GM12878 (cell line): ENCODE results near the gene RALGPS2. TPM values are rescaled to one million over a fixed set of nuclear protein-coding genes. Genes with fewer than 3 reads are reported as not detected.

Experiments
- ATAC-seq: fragments of 200-7000 bp; cut with Tn5 transposase; 3 replicates; pipeline ENCODE4 v1.9.1; 2020; ENCODE audit warnings: mild to moderate bottlenecking, moderate library complexity
- BruUV-seq: library from RNA; stranded (reverse); fragments of 400-500 nt; replicated peaks from 2 replicates; lab custom pipeline; 2021; lab: Mats Ljungman, UMichigan
- CTCF ChIA-PET: fragments of 300-600 bp; sonication (Branson Sonifier 250); formaldehyde crosslinking; extraction: SDS; loops from one replicate; lab custom pipeline; 2021; ENCODE audit warnings: inconsistent platforms; lab: Yijun Ruan, JAX
- POLR2A ChIA-PET: fragments of 350-600 bp; formaldehyde crosslinking; extraction: SDS; loops from one replicate; lab custom pipeline; 2021; ENCODE audit warnings: inconsistent platforms; lab: Charles Lee
- RAD21 ChIA-PET: fragments of 300-600 bp; sonication (Branson Sonifier 250); formaldehyde crosslinking; loops from one replicate; lab custom pipeline; 2023; ENCODE audit warnings: antibody characterized with exemption; ENCODE audit not compliant: unreplicated experiment; lab: Charles Lee
- SMC1A ChIA-PET: fragments of 300-600 bp; sonication (Branson Sonifier 250); formaldehyde crosslinking; loops from one replicate; lab custom pipeline; 2023; ENCODE audit not compliant: unreplicated experiment, uncharacterized antibody; lab: Charles Lee
- DNase-seq: peaks from one replicate; pipeline ENCODE4 v3.0.0-alpha.2; 2011; ENCODE audit warnings: low read depth, low spot score
- FAIRE-seq: peaks from 3 replicates; lab custom pipeline; 2011; peaks lifted over from hg19 to GRCh38; lab: Jason Lieb, UNC
- H2AFZ ChIP-seq: 2 replicates; pipeline ENCODE4 v1.6.0; 2011; ENCODE audit warnings: low read depth, low read length, control low read depth; ENCODE audit not compliant: control insufficient read depth
- H3K27ac ChIP-seq: 2 replicates; pipeline ENCODE4 v1.5.1; 2011; ENCODE audit warnings: control low read depth; ENCODE audit not compliant: control insufficient read depth, insufficient read depth
- H3K27me3 ChIP-seq, 2 experiments: replicated peaks in 1 of 2; 2 replicates each; pipeline versions ENCODE4 v1.6.0 to v1.6.1; 2011; ENCODE audit warnings: low read length in 1 of 2; ENCODE audit not compliant: control insufficient read depth in 2 of 2, insufficient read depth in 2 of 2
- H3K36me3 ChIP-seq, 2 experiments: 2 replicates each; pipeline ENCODE4 v1.5.1; 2011; ENCODE audit warnings: low read length in 1 of 2; ENCODE audit not compliant: control insufficient read depth in 2 of 2, insufficient read depth in 2 of 2
- H3K4me1 ChIP-seq: 2 replicates; pipeline ENCODE4 v1.6.1; 2011; ENCODE audit warnings: mild to moderate bottlenecking, low read length, moderate library complexity, mixed read lengths; ENCODE audit not compliant: control insufficient read depth, insufficient read depth
- H3K4me2 ChIP-seq: 2 replicates; pipeline ENCODE4 v1.6.0; 2011; ENCODE audit warnings: control low read depth; ENCODE audit not compliant: control insufficient read depth, insufficient read depth
- H3K4me3 ChIP-seq: fragments of 200-600 bp; sonication (generic); 2 replicates; pipeline ENCODE4 v1.5.1; 2016
- H3K79me2 ChIP-seq: 2 replicates; pipeline ENCODE4 v1.6.0; 2011; ENCODE audit warnings: low read length; ENCODE audit not compliant: control insufficient read depth, insufficient read depth
- H3K9ac ChIP-seq: 2 replicates; pipeline ENCODE4 v1.8.0; 2011; ENCODE audit warnings: low read length, control low read depth, mixed read lengths; ENCODE audit not compliant: control insufficient read depth, insufficient read depth
- H3K9me3 ChIP-seq: replicated peaks from 3 replicates; pipeline ENCODE4 v1.5.1; 2011; ENCODE audit warnings: mild to moderate bottlenecking, low read length; ENCODE audit not compliant: control insufficient read depth, insufficient read depth
- H4K20me1 ChIP-seq: 2 replicates; pipeline ENCODE4 v1.6.0; 2011; ENCODE audit not compliant: control insufficient read depth, insufficient read depth
- IRF3 ChIP-seq: fragments of 450-650 bp; IDR thresholded peaks from 2 replicates; pipeline ENCODE4 v1.6.1; 2014; ENCODE audit warnings: mild to moderate bottlenecking
- PKNOX1 ChIP-seq: fragments of 450-650 bp; IDR thresholded peaks from 2 replicates; pipeline ENCODE4 v1.6.1; 2016; ENCODE audit warnings: mild to moderate bottlenecking
- SREBF1 ChIP-seq: IDR thresholded peaks from 2 replicates; pipeline ENCODE4 v1.6.1; 2012; ENCODE audit warnings: mild to moderate bottlenecking, low read length
- TAF1 ChIP-seq: IDR thresholded peaks from 2 replicates; pipeline ENCODE4 v1.6.1; 2011; ENCODE audit warnings: mild to moderate bottlenecking, low read depth, low read length, borderline replicate concordance
- ZBTB40 ChIP-seq: fragments of 450-650 bp; IDR thresholded peaks from 2 replicates; pipeline ENCODE4 v1.6.1; 2016; ENCODE audit warnings: mild to moderate bottlenecking, moderate library complexity, borderline replicate concordance
- WGBS: methylation state at CpG from one replicate; pipeline ENCODE4 v1.1.6; 2016; ENCODE audit warnings: low lambda C conversion rate; ENCODE audit not compliant: insufficient replicate concordance, insufficient coverage; ENCODE audit errors: missing lambda C conversion rate; 5-methylcytosine and 5-hydroxymethylcytosine counted together
- in situ Hi-C: fragments of 300-500 bp; cut with MboI; formaldehyde crosslinking; loops from 9 replicates; pipeline ENCODE4 v1.14.3; 2018; ENCODE audit warnings: mixed read lengths
- intact Hi-C: fragments of 100-400 bp; cut with micrococcal nuclease; formaldehyde crosslinking; loops from one replicate; pipeline ENCODE4 v1.14.2; 2022; ENCODE audit not compliant: unreplicated experiment
- polyA plus RNA-seq, 11 experiments: library from polyadenylated mRNA; depleted of rRNA in 4 of 11; unstranded in 6 of 11; stranded (reverse) in 5 of 11; fragments of >200 nt; fragmentation: Nextera tagmentation in 4 of 11; fragmentation: Illumina TruSeq in 1 of 11; extraction: Ambion mirVana in 4 of 11; extraction: Trizol in 1 of 11; gene quantifications; 1 replicate in 1 of 11; 2 replicates in 10 of 11; pipeline versions ENCODE4 v1.2.1 to v1.2.3, GENCODE V29; 2011 to 2016; ENCODE audit warnings: inconsistent platforms in 2 of 11, missing spikeins in 2 of 11, low read depth in 1 of 11
- total RNA-seq, 4 experiments: library from RNA; depleted of rRNA in 3 of 4; stranded (reverse); fragments of >200 nt in 3 of 4; fragmentation: Illumina TruSeq in 1 of 4; extraction: Trizol in 1 of 4; gene quantifications; 2 replicates each; pipeline versions ENCODE4 v1.2.1 to v1.2.3, GENCODE V29; 2013 to 2021

Gene RALGPS2
- total and polyA plus RNA-seq, 10 of the 15 experiments (the other 5 are each of a cell fraction or from before 2014, with no cell fraction given) = 0.08 to 3.7 (median 0.50) TPM

GRCh38 chr1:178958491-178958890, 233.4 kb downstream of the RALGPS2 start (continued):
- TF ChIP-seq ZBTB40 = no peak
- TF ChIP-seq TAF1 = no peak
- TF ChIP-seq IRF3 = no peak

- intact Hi-C loops = no loop called here
- H3K4me2 ChIP-seq = no peak overlapping the region
- RAD21 ChIA-PET = no interaction called here
- no peaks in the 10 kb centered on the region for H3K36me3 ChIP-seq
- SMC1A ChIA-PET = interaction anchor here (0.7 kb wide), 1 partner anchor 31 kb away, joined by 3 read pairs; no protein-coding TSS in a partner anchor
- no peaks in the 10 kb centered on the region for H3K27me3 ChIP-seq
- no peak overlapping the region for H3K4me3 ChIP-seq
- H3K27ac ChIP-seq = no peak overlapping the region
- no peak for ATAC-seq
- H3K9ac ChIP-seq = no peak overlapping the region
- 47% methylated on average over 17 of the region's 17 CpGs for WGBS
- POLR2A ChIA-PET = no interaction called here
- BruUV-seq = no TSS peak
- TF ChIP-seq PKNOX1 = no peak
- TF ChIP-seq SREBF1 = no peak
- TF ChIP-seq, all 136 proteins: peak for 0
- CTCF ChIA-PET = no interaction called here
- H3K4me1 ChIP-seq = no peaks in the 10 kb centered on the region
- DNase-seq (no peak), FAIRE-seq (no peak)
- no peaks in the 10 kb centered on the region for H3K79me2 ChIP-seq
- H4K20me1 ChIP-seq = no peaks in the 10 kb centered on the region
- H2AFZ ChIP-seq = no peak overlapping the region
- peaks cover 1% of the 10 kb centered on the region; the same call in 1 of the 3 replicates for H3K9me3 ChIP-seq
- in situ Hi-C loops = no loop called here
Measured at GRCh38 chr1:178959543-178960460, 234.8 kb downstream of the RALGPS2 start.
